Esophagus squamous epithelium (tissue), 4 donors: ENCODE data around the gene CYSTM1.

Experiments used
- POLR2A ChIP-seq, 4 donors: fragments of 450-650 bp; IDR thresholded peaks; one replicate each; pipeline ENCODE4 v1.6.1; 2017; ENCODE audit warnings: antibody characterized with exemption in 4 of 4, mild to moderate bottlenecking in 4 of 4, moderate library complexity in 3 of 4
- TF ChIP-seq, protein P1 (sequence below), 6 experiments: fragments of 450-650 bp in 4 of 6; fragments of 200-600 bp in 2 of 6; sonication (generic) in 2 of 6; IDR thresholded peaks; one replicate each; pipeline ENCODE4 v1.5.1; 2016 to 2019; ENCODE audit warnings: antibody characterized with exemption in 6 of 6, mild to moderate bottlenecking in 4 of 6, moderate library complexity in 4 of 6

DNA sequence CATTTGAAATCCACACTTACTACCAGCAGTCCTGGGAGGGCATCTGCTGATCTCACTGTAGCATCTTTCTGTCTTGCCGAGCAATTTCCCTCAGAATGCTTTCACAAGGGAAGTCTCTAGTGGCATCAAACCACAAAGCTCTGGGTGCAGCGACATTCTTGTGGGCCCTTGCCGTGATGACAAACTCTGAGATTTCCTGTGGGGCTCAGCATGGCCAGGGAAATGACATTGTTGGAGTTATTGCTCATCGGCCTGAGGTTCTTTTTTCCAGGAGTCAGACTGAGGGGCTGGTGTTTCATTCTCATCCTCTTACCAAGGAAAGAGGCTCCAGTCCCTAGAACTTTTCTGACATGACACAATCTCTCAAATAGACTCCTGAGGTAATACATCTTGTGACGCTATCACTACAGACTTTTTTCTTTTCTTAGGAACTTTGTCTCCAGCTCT is 76.6 kb downstream of the CYSTM1 start:
- TF ChIP-seq POLR2A (IDR thresholded peaks at IDR 0.05): no peak
- TF ChIP-seq, protein P1, sequence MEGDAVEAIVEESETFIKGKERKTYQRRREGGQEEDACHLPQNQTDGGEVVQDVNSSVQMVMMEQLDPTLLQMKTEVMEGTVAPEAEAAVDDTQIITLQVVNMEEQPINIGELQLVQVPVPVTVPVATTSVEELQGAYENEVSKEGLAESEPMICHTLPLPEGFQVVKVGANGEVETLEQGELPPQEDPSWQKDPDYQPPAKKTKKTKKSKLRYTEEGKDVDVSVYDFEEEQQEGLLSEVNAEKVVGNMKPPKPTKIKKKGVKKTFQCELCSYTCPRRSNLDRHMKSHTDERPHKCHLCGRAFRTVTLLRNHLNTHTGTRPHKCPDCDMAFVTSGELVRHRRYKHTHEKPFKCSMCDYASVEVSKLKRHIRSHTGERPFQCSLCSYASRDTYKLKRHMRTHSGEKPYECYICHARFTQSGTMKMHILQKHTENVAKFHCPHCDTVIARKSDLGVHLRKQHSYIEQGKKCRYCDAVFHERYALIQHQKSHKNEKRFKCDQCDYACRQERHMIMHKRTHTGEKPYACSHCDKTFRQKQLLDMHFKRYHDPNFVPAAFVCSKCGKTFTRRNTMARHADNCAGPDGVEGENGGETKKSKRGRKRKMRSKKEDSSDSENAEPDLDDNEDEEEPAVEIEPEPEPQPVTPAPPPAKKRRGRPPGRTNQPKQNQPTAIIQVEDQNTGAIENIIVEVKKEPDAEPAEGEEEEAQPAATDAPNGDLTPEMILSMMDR (IDR thresholded peaks at IDR 0.05): no peak
